Hematopoietic multipotent progenitor cell treated with erythropoietin and hydrocortisone succinate and interleukin-3 and kit ligand, for 17 days (in vitro differentiated cells): ENCODE measurements around the gene POLD2.

ENCODE experiments used
- DNase-seq: peaks from one replicate; pipeline ENCODE4 v3.0.0-alpha.2; 2015; ENCODE audit warnings: low spot score

POLD2 gene

DNA sequence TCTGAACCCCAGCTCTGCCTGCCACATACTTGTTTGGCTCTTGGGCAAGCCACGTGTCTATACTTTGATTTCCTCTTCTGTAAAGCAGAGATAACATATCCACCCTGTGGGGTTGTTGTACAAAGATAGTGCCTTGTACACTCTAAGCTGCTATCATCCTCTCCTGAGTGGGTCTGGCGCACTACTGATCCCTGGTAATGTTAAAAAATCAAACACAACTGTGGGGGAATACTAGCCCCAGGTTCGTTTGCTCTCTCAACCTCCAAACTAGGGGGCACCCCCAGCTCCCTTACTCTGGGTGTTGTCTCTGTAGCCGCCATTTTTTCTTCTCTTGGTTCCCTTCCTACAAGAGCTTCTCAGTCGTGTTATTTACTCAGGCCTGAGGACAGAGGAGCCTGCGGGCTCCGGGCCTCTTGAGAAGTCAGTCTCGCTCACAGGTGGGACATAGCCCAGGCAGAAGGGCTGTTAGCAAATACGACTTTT is 42.0 kb downstream of the POLD2 start:
- peak; percentile 47 for DNase-seq

DNA sequence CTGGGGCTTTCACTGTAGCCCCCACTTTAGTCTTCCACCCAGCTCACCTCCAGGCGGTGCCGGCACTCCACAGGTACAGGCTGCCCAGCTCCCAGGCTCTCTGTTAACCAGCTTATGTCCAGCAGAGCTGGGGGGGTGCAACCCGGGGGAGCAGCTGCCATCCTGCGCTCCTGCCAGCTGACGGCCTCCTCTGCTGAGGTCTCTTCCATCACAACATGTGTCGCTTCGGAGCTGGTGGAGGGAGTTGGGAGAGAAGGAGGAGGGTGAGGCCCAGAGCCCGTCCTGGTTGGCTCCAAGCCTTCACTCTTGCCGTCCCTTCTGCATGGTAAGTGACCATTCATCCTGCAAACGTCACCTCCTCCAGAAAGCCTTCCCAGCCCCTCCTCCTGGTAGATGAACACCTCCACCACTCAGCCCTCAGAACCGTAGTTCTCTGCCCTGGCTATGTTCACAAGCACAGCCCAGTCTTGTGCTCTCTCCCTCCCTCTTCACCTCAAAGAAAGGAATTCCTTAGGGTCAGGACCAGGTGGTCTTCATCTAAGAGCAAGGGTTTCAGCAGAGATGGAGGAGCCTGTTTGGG is 42.6 kb downstream of the POLD2 start:
- no peak for DNase-seq

DNA sequence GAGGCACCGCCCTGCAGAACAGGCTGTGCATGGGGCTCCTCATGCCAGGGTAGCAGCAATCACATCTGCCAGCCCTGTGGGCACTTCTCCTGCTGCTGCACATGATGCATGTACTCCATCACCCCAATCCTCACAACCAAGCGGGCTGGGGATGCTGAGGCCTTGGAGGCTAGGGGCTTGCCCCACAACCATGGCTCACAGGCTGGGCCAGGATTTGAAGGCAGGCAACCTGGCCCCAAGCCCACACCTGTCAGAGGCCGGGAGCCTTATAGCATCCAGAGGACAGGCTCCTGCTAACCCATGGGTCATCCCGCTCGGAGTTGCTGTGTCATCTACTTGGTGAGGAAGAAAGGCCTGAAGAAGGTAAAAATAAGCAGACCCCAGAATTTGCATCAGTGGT is 43.2 kb downstream of the POLD2 start:
- DNase-seq, result no peak

DNA sequence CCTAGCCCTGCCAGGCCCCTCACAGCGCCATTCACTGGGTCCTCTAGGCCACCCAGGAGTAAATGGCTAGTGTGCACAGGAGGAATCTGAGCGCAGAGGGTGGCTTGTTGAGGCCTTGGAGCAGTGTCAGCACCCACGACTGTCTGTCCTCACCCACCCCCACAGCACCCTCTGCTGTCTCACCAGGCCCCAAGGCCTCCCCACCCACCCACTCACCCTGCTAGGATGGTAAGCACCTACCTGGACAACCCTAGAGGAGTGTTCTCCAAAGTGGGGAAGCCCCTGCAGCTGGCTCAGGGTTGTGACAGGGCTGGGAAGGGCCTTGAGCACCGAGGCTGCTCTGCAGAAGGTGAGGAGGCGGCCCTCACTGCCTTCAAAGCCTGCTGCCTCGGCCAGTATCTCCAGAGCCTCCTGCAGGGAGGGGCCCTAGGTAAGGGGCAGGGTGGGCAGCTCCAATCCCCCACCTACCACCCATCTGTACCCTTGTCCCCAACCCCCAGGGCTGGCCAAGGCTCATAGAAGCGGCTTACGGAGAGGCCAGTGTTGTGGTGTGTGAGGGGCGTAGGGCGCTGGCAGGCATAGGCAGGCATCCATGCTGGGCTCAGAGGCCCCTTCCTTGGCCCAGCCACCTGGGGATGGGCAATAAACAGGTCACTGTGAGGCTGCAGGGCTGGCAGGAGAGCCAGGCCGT is 43.9 kb downstream of the POLD2 start:
- DNase-seq, result no peak

GRCh38 chr7:44078521-44078920 is 44.8 kb downstream of the POLD2 start:
- DNase-seq, result no peak

DNA sequence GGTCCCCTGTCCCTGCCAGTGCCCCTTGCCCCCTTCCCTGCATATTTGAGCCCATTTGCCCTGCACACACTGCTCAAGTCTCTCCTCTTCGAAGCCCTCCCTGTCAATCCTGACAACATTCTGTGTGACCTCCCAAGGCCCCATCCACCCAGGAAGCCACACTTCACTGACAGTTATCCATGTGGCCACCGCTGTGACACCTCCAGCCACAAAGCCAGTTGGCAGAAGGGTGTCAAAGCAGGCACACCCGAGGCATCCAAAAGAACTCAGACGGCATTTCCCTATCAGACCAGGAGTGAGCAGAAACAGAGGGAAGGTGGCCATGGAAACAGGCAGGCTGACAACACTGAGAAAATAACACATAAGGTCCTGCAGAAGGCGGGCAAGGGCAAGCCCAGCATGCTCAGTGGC is 45.7 kb downstream of the POLD2 start:
- DNase-seq, result no peak

DNA sequence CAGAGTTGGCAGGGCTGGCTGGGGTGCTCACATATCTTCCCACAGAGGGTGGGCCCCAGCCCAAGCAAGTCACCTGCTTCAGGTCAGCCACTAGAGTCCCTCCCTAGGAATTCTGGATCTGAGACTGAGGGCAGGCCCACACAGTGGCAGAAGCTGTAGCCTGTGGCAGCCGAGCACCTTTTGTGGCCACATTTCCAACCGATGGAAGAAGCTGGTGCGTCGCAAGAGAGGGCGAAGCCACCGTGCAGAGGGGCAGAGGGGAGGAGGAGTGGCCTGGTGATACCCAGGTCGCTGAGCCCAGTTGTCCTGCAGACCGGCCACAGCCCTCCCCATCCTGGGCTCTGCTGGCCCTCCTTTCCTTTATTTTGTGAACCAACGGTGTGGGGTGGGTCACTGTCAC is 46.3 kb downstream of the POLD2 start:
- no peak for DNase-seq

DNA sequence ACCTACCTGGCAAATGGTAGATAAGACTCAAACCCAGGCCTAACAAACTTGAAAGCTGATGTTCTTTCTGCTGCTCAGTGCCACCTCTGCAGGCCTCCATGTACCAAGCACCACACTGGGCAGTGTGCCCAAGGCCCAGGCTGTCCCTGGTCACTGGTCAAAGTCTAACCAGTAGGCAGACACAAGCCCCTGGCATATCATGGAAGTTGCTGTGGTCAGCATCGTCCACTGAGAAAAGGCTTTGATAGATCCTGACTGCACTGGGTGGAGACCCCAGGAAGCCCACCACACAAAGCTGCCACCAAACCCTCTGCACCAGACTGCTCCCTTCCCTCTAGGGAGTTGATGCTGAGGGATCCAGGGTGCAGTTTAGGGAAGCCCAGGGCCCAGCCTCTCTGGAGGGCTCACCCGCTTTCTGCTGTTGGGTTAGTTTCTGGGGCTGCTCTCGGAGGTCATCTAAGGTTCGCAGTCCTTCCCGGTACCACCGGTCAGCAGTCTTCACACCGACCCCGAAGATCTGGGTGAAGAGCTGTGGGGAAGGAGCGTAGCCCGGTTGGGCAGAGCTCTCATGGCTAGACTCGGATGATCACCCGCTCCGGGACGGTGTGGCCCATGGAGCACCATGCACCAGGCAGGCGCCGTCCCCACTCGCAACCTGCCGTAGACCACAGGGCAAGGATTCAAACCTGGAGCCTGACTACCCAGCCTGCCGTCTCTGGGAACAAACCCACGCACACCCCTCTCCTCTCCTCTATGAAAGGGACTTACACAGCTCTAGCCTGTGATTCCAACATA is 47.0 kb downstream of the POLD2 start:
- no peak for DNase-seq

DNA sequence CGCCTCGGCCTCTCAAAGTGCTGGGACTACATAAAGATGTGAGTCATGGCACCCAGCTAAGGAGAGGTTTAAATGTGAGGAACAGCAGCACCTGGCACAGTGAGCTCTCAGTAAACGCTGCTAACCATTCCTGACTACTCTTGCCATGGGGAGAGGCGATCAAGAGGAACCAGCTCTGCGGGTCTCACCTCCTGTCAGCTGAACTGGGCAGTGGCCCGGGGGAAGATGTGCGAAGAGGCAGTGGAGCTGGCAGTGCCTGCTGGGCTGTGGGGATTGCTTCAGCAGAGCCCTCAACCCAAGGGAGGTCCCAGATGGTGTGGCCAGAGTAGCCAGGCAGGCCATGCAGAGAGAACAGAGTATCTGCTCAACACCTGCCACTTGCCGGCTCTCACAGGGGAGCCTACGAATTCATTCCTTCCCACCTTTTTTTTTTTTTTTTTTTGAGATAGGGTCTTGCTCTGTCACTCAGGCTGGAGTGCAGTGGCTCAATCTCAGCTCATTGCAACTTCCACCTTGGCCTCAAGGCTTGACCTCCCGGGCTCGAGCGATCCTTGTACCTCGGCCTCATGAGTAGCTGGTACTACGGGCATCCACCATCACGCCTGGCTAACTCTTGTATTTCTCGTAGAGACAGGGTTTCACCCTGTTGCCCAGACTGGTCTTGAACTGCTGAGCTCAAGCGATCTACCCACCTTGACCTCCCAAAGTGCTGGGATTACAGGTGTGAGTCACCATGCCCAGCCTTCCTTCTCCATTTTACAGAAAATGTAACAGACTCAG is 47.9 kb downstream of the POLD2 start:
- no peak for DNase-seq

GRCh38 chr7:44074349-44074695 is 49.0 kb downstream of the POLD2 start:
- DNase-seq, result no peak

GRCh38 chr7:44073664-44074348 is 49.5 kb downstream of the POLD2 start:
- no peak for DNase-seq

DNA sequence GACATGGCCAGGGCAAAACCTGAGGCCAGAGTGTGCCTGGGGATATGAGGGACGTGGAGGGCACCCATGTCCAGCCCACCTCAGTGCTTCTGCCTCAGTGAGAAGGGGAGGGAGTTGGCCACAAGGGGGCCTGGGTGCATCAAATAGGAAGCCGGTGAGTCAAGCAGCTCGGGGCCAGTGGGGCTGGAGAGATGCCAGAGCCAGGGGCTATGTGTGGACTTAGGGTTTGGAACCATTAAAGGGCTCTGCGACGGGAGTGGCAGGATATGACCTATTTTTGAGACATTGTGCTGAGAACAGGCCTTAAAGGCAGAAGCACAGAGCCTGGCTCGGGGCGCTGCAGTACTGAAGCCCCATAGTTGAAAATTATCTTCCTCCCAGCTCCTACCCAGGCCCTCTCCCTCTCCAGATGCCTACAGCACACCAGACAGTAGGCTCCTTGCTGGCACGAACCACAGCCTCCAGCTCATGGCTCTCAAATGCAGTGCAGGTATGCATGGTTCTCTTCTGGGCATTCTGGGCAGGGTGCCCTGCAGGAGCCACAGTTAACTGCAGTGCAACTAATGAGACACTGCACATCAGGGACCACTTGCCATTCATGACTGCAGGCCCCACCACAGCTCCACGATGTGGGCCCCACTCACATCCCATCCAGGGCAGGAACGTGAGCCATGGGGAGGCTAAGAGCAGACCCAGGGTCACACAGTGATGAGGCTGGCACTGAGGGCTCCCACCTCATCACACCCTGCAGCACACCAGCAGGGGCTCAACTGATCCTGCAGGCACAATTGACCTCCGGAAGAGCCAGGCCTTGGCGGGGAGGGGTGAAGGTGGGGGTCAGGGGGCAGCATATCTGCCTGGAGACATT is 50.8 kb downstream of the POLD2 start:
- peak; percentile 37 for DNase-seq

DNA sequence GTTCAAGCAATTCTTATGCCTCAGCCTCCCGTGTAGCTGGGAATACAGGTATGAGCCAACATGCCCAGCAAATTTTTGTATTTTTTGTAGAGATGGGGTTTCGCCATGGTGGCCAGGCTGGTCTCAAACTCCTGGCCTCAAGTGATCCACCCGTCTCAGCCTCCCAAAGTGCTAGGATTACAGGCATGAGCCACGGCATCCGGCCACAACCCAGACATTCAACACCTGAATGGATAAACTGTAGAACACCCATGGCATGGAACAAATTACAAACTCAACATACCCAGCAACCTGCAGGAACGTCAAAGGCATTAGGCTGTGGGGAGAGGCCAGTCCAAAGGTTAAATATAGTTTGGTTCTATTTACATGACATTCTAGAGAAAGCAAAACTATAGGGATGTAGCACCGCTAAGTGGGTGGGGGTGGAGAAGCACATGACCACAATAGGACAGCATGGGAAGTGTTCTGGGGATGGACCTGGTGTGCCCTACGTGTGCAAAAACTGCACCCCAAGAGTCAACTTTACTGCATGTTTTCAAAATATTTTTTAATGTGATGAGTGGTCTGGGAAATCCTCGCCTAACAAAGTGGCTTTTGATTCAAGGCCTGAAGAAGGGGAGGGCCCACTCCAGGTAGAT is 51.5 kb downstream of the POLD2 start:
- DNase-seq, result no peak

DNA sequence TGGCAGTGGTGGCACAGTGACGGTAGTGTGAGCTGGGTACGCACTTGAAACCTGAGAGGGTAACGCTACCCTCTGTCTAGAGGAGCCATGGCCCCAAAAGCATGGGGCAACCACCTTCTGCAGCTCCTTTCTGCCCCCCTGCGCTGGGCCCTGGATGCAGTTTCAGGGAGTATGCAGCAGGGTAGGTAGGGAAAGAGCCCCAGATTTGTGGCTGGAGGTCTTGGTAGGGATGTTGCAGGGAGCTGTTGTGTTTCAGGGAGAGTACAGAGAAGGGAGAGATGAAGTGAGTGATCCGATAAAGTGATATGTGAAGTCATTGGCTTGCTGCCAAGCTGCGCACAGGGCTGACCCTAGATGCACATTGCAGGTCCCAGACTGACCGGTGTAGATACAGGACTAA is 55.3 kb downstream of the POLD2 start:
- no peak for DNase-seq

- no peak for DNase-seq
Measured at GRCh38 chr7:44067064-44067951, 56.0 kb downstream of the POLD2 start.

GRCh38 chr7:44066494-44067063 is 56.8 kb downstream of the POLD2 start:
- no peak for DNase-seq

DNA sequence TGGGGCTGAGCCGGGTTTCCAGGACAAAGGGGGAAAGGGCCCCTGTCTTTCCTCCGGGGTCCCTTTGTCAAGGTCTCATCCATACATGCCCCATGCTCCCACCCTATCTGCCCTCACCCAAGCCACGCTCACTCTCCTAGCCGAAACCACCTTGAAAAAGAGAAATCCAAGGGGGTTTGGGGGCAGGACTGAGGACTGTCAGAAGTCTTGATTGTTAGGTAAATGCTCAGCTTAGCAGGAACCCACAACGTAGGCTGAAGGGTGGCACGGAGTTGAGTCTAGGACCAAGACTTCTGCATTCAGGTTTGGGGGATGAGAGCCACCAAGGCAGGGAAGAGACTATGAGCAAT is 57.3 kb downstream of the POLD2 start:
- no peak for DNase-seq

DNA sequence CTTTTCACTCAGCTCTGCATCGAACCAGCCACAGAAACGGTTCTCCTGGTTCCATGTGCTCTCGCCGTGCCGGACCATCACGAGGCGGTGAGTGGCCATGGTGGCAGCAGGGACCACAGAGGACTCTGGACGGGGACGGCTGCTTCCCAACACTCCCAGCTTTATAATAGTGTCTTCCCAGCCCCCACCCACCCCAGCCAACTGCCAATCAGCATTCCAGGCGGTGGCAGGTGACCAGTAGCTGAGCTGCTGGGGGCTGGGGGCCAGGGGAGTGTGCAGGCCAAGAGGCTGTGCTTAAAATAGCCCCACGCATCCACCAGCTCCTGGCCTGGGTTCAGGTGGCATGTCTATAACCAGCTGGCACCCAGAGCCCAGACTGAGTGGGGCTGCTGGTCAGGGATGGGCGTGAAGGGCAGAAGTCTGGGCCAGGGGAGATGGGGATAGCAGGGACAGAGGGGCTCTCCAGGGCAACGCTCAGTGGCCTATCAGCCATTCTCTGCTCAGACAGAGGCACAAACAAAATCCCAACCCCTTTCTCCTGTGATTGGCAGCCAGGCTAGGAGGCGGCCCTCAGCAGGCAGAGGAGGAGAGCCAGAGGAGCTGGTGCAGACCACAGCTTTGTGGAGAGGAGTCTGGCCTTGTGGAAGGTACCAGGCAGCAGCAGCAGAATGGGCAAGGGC is 57.8 kb downstream of the POLD2 start, which contains the start of gene PGAM2:
TSS of gene PGAM2 (minus strand) at position 137 of the 680 bp plus-strand sequence. CDS start at position 99, 38 bp downstream.
- DNase-seq, result no peak
